A673 (cell line): ENCODE results near the gene HS6ST3. TPM values are rescaled to one million over a fixed set of nuclear protein-coding genes. Genes with fewer than 3 reads are reported as not detected.

Experiments used
- BruUV-seq: library from RNA; stranded (reverse); fragments of 400-500 nt; replicated peaks from 2 replicates; lab custom pipeline; 2021; lab: Mats Ljungman, UMichigan
- CTCF ChIA-PET: fragments of 300-600 bp; sonication (Branson Sonifier 250); formaldehyde crosslinking; loops from one replicate; lab custom pipeline; 2022; ENCODE audit warnings: antibody characterized with exemption; lab: Charles Lee
- POLR2A ChIA-PET: fragments of 300-600 bp; sonication (Branson Sonifier 250); formaldehyde crosslinking; loops from one replicate; lab custom pipeline; 2022; ENCODE audit warnings: antibody characterized with exemption; ENCODE audit not compliant: low non-redundant PET; lab: Charles Lee
- DNase-seq: peaks from one replicate; pipeline ENCODE4 v3.0.0-alpha.2; 2015; ENCODE audit warnings: low spot score
- H3K27ac ChIP-seq: fragments of 200-600 bp; sonication (generic); 2 replicates; pipeline ENCODE4 v1.5.1; 2016; ENCODE audit warnings: mixed run types, low read depth, mild to moderate bottlenecking, mixed read lengths, antibody characterized with exemption, low read length; ENCODE audit not compliant: poor library complexity, severe bottlenecking
- H3K27me3 ChIP-seq: fragments of 200-600 bp; sonication (generic); replicated peaks from 2 replicates; pipeline ENCODE4 v1.6.1; 2017; ENCODE audit warnings: mixed run types, low read depth, mild to moderate bottlenecking, mixed read lengths, antibody characterized with exemption, low read length; ENCODE audit not compliant: insufficient read depth, poor library complexity
- H3K36me3 ChIP-seq: fragments of 200-600 bp; sonication (generic); 2 replicates; pipeline ENCODE4 v1.6.1; 2016; ENCODE audit warnings: mixed run types, mild to moderate bottlenecking, mixed read lengths, antibody characterized with exemption, low read length; ENCODE audit not compliant: insufficient read depth, poor library complexity, severe bottlenecking
- H3K4me1 ChIP-seq: fragments of 200-600 bp; sonication (generic); 2 replicates; pipeline ENCODE4 v1.6.1; 2017; ENCODE audit warnings: mixed run types, mild to moderate bottlenecking, mixed read lengths, antibody characterized with exemption, low read length; ENCODE audit not compliant: insufficient read depth, poor library complexity, severe bottlenecking
- H3K4me3 ChIP-seq: fragments of 200-600 bp; sonication (generic); 2 replicates; pipeline ENCODE4 v1.5.1; 2016; ENCODE audit warnings: low read depth, mixed run types, mild to moderate bottlenecking, mixed read lengths, low read length; ENCODE audit not compliant: poor library complexity, severe bottlenecking
- H3K9me3 ChIP-seq: fragments of 200-600 bp; sonication (generic); 2 replicates; pipeline ENCODE4 v1.6.1; 2016; ENCODE audit warnings: mixed run types, low read depth, mild to moderate bottlenecking, mixed read lengths, antibody characterized with exemption, low read length; ENCODE audit not compliant: poor library complexity, severe bottlenecking
- CTCF ChIP-seq: fragments of 300-800, 200-600 bp; sonication (generic); conservative IDR thresholded peaks from 2 replicates; pipeline ENCODE4 v1.5.1; 2017; ENCODE audit warnings: low read depth, mild to moderate bottlenecking, antibody characterized with exemption, low read length, moderate library complexity, mixed read lengths
- EZH2 ChIP-seq: fragments of 200-600 bp; sonication (generic); IDR thresholded peaks from 2 replicates; pipeline ENCODE4 v1.6.1; 2017; ENCODE audit warnings: borderline replicate concordance, low read depth, mild to moderate bottlenecking, mixed read lengths, antibody characterized with exemption, low read length; ENCODE audit not compliant: poor library complexity, severe bottlenecking
- intact Hi-C: fragments of 100-400 bp; cut with micrococcal nuclease; formaldehyde crosslinking; loops from one replicate; pipeline ENCODE4 v1.10.0; 2022; ENCODE audit not compliant: unreplicated experiment
- total RNA-seq: library from RNA; stranded (reverse); gene quantifications from 2 replicates; pipeline ENCODE4 v1.2.3, GENCODE V29; 2021

Gene HS6ST3
- total RNA-seq, 1 experiment from 2014 or later = not detected

- Histone ChIP-seq H3K9me3 (no peaks in the 10 kb centered on the region), H3K27me3 (no peaks in the 10 kb centered on the region), H3K27ac (no peak overlapping the region), H3K4me3 (no peak overlapping the region), H3K36me3 (no peaks in the 10 kb centered on the region), H3K4me1 (no peaks in the 10 kb centered on the region)
- DNase-seq = no peak
- intact Hi-C loops = no loop called here
- no peak for TF ChIP-seq EZH2
- no peak for TF ChIP-seq CTCF
- ChIA-PET POLR2A (no interaction called here), CTCF (no interaction called here)
- BruUV-seq = no TSS peak
Measured at GRCh38 chr13:96284971-96285370, 195.1 kb downstream of the HS6ST3 start.

GRCh38 chr13:96285729-96286128, 195.8 kb downstream of the HS6ST3 start:
- TF ChIP-seq CTCF = no peak
- TF ChIP-seq EZH2 = no peak
- H3K4me3 ChIP-seq = no peak overlapping the region
- H3K27me3 ChIP-seq = no peaks in the 10 kb centered on the region
- ChIA-PET POLR2A (no interaction called here), CTCF (no interaction called here)
- intact Hi-C loops = no loop called here
- DNase-seq = no peak
- H3K36me3 ChIP-seq = no peaks in the 10 kb centered on the region
- H3K4me1 ChIP-seq = no peaks in the 10 kb centered on the region
- no TSS peak for BruUV-seq
- no peaks in the 10 kb centered on the region for H3K9me3 ChIP-seq
- H3K27ac ChIP-seq = no peak overlapping the region

GRCh38 chr13:96294930-96295881, 205.3 kb downstream of the HS6ST3 start:
- Histone ChIP-seq H3K4me3 (no peak overlapping the region), H3K9me3 (no peaks in the 10 kb centered on the region), H3K27ac (no peak overlapping the region), H3K4me1 (no peaks in the 10 kb centered on the region), H3K36me3 (no peaks in the 10 kb centered on the region), H3K27me3 (no peaks in the 10 kb centered on the region)
- intact Hi-C loops = no loop called here
- ChIA-PET CTCF (no interaction called here), POLR2A (no interaction called here)
- no TSS peak for BruUV-seq
- no peak for DNase-seq
- TF ChIP-seq CTCF (no peak), EZH2 (no peak)
